NK-92 (cell line): ENCODE results near the gene MAPK11.
"Not testable (repeated sequence)": the region's sequence is repeated elsewhere in the genome, so short reads cannot be mapped to it uniquely, and the experiment has no call there.

ENCODE experiments used
- DNase-seq: peaks from one replicate; lab custom pipeline; 2025; ENCODE audit not compliant: unreplicated experiment; lab: John Stamatoyannopoulos, UW

Gene MAPK11

DNA sequence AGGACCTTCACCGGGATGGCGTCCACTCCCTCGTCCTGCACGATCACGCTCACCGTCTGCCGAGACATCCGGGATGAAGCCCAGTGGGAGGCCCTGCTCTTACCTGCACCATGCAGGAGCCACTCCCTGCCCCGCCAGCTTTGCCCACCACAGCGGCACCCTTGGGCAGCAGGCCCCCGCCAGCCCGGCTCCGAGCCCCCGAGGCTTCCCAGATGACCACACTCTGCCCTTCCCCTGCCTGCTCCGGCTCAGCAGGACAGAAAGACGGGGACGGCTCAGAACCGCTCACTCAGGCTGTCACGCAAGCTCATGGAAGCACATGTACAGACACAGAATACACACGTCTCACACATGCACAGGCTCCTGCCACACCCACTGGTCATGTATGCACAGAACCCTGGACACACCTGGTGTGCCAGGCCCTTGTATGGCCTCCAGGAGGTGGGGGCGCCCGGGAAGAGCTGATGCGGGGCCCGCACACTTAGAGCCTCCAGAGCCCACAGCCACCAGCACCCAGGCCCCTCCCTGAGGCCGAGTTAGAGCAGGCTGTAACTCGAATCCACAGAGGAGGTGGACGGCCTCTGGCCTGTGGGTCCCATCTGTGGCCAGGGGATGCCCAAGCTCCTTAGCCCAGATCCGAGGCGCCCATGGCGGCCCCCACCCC lies 8.9 kb upstream of the MAPK11 start:
- DNase-seq, result no peak

DNA sequence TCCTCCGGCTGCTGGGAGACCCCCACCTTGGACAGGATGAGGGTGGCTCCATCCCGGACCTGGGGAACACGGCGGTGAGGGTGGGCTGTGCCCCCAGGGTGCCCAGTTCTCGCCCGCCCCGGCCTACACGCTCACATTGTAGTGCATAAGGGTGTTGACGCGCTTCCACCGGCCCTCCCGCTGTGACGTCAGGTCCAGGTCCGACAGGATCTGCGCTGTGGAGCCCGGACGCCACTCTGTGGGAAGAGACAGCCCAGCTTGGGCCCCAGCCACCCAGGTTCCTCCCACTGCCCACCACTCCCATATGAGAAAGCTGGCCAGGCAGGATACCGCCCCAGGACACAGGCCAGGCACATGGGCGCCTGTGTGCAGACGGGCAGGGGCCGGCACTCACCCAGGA lies 8.3 kb upstream of the MAPK11 start:
- DNase-seq, result no peak

DNA sequence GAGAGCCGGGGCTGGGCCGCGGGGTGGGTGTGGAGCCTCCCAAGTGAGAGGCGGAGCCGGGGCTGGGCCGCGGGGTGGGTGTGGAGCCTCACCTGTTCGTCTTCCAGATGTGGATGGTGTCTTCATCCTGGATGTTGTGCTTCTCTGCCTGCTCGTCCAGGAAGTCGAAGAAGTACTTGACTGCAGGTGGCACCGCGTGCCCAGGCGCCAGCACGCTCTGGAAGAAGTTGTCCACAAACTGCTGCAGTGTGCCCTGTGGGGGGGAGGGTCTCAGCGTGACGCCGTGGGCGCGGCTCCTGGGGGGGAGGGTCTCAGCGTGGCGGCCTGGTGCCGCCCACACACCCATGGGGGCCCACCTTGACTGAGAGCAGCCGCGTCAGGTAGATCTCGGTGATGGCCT lies 7.6 kb upstream of the MAPK11 start:
- no peak for DNase-seq

GRCh38 chr22:50276143-50276542 lies 6.0 kb upstream of the MAPK11 start:
- DNase-seq, result no peak

- DNase-seq, result no peak
Observed at GRCh38 chr22:50275181-50276055, 5.2 kb upstream of the MAPK11 start.

- DNase-seq, result no peak
Observed at GRCh38 chr22:50274771-50275170, 4.6 kb upstream of the MAPK11 start.

DNA sequence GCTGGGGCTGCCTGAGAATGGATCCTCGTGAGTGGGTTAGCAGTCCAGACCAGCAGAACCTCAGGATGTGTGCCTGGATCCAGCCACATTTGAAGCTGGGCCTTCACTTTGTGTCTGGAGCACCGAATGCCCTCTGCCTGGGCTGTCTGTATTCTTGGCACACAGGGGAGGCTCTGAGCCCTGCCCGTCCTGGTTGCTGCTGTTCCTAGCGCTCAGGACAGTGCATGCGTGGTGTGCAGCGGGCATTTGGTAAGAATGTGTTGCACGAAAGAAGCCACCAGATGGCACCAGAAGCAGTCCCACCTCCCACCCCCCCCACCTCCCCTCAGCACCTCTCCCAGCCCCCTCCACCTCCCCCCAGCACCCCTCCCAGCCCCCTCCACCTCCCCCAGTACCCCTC lies 4.1 kb upstream of the MAPK11 start:
- no peak for DNase-seq

GRCh38 chr22:50273781-50274180 lies 3.6 kb upstream of the MAPK11 start:
- DNase-seq, result not testable (repeated sequence)

DNA sequence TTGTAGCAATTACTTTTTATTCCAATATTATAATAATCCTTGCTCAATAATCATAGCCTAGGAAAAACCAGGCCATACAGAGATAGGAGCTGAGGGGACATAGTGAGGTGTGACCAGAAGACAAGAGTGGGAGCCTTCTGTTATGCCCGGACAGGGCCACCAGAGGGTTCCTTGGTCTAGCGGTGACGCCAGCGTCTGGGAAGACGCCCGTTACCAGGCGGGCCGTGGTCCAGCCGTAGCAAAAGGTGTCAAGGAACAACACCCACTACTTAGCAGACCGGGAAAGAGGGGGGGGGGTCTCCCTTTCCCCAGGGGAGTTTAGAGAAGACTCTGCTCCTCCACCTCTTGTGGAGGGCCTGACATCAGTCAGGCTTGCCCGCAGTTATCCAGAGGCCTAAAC lies 3.2 kb upstream of the MAPK11 start:
- DNase-seq, result not testable (repeated sequence)

GRCh38 chr22:50272044-50272802 lies 2.0 kb upstream of the MAPK11 start:
- no peak for DNase-seq

GRCh38 chr22:50271519-50271970 lies 1.4 kb upstream of the MAPK11 start:
- DNase-seq, result no peak

DNA sequence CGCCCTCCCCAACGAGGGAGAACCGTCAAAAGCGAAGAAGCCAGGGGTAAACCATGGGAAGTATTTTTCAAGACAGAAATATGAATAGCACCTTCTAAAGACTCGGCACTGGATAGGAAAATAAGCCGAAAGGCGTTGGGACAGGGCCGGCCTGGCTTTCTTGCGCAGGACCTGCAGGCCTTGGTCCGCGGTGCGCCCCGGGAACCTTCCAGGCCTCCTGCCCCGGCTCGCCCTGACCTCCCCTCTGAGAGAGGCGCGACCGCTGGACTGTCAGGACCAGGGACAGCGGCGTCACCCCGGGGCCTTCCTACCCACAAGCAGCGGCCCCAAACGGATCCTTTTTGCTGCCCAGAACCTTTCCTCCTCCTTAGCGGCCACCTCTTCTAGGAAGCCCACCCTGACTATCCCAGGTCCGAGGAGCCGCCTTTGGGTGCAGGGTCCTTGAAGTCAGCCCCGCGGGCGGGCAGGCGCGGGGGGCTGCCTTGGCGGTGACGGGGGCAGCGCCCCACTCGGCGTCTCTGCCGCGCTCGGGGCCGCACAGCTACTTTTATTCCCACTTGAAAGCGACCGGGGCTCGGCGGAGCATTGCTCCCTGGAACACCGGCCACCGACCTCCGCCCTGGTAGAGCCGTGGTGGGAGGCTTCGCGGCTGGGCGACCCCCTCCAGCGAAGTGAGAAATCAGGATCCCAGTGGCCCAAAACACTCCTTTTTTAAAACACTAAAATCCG lies 650 bp upstream of the MAPK11 start:
- DNase-seq, result no peak

- DNase-seq, result no peak
Observed at GRCh38 chr22:50269573-50269969, 609 bp downstream of the MAPK11 start.

GRCh38 chr22:50268655-50269113 lies 1.5 kb downstream of the MAPK11 start:
- no peak for DNase-seq

- no peak for DNase-seq
Observed at GRCh38 chr22:50267591-50268390, 2.4 kb downstream of the MAPK11 start.

GRCh38 chr22:50266994-50267393 lies 3.2 kb downstream of the MAPK11 start:
- DNase-seq, result no peak

GRCh38 chr22:50264946-50265669 lies 5.1 kb downstream of the MAPK11 start:
- no peak for DNase-seq

- no peak for DNase-seq
Observed at GRCh38 chr22:50264104-50264745, 6.0 kb downstream of the MAPK11 start.
